ENCODE data around the gene BLOC1S1. TPM values are rescaled to one million over a fixed set of nuclear protein-coding genes. Genes with fewer than 3 reads are reported as not detected.

Gene BLOC1S1
- polyA plus RNA-seq, 10 donors, result 80.9 to 115 (median 99.5) TPM

DNA sequence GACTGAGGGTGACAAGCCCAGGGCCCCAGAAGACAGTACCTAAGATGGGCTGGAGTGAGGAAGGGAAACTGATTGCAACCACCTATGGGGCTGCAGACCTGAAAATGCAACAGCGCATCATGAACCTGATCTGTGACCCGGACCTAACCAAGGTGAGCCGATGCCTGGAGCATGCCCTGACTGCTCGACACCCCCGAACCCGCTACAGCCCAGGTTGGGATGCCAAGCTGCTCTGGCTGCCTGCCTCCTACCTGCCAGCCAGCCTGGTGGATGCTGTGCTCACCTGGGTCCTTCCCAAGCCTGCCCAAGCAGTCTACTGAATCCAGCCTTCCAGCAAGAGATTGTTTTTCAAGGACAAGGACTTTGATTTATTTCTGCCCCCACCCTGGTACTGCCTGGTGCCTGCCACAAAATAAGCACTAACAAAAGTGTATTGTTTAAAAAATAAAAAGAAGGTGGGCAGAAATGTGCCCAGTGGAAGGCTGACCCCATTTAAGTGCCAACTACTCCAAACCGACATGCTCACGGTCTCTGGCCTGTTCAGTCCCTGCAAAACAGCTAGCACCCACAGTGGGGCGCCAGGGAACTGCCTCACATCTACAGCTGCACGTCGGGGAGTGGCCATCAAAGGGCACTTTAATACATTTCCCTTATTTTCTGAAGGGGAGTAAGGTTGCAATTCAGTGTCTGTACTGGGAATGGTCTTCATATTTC, 8.5 kb downstream of the BLOC1S1 start:
- DNase-seq, result peak in 1 of 3 donors; percentile 74

DNA sequence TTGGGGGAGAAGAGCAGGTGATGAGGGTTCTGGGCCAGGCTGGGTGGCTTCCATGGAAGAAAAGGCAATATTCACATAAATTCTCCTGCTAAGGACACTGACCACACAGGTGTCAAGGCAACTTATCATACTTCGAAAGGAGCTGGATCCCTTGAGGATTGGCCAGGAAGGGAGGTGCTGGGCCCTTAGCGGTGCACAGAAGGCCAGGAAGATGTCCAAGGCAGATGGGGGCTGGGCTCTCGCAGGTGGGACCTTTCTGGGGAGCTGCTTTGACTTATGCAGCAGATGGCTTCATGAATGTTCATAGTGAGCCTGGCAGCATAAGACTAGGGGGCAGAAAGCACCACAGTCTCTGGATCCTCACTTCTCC, 9.1 kb downstream of the BLOC1S1 start:
- DNase-seq, result no peak

DNA sequence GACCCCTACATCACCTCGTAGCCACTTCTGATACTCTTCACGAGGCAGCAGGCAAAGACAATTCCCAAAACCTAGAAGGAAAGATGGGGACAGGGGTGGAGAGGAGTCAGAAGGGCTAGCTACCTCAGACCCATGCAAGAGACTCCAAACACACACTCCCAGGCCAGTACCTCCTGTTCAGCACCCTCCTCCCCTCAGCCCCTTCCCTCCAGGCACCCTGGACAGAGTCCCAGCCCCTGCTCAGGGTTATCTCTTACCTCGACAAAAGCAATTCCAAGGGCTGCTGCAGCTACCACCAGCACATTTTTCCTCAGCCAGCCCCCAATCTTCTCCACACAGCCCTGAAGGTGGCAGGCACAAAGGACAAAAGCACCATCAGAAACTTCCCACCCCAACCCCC, 9.7 kb downstream of the BLOC1S1 start:
- no peak for DNase-seq

DNA sequence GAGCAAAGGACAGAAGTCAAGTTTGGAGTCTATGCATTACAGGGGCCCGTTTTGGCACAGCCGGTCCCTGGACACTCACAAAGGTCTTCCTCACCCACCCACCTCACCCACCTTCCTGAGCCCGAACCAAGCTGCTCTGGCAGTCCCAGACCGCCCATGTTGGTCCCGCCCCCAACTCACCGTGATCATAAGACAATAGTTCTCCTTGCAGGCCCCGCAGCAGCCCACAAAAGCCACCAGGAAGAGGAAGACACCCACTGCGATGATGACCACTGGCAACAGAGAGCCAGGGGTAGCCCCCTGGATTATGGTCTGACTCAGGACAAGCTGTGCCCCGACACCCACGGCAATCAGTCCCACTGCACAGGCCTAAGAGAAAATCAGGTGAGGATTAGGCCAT, 11.1 kb downstream of the BLOC1S1 start:
- DNase-seq, result no peak

DNA sequence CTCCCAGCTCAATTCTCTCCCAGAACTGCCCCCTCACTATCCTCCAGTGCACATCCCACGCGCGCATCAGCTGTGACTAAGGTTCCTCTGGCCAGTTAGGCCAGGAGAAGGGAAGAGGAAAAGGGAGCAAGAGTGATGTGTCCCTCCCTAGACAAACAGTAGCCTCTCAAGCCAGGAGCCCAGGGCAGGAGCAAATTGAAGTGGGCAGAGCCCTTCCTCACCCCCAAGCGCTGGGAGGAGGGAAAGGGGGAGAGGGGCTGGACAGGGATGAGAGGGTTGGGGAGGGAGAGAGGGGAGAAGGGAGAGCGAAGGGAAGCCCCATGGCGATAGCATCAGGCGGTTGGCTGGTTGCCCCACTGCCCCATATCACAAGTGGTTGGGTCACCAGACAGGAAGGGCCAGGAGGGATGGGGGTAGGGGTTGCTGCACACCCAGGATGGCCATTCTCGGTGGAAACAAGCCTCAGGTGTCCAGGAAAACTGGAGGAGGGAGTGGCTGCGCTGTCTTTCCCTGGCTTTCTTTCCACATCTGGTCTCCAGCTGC, 11.9 kb downstream of the BLOC1S1 start:
- peak in 1 of 3 donors; percentile 75 for DNase-seq

DNA sequence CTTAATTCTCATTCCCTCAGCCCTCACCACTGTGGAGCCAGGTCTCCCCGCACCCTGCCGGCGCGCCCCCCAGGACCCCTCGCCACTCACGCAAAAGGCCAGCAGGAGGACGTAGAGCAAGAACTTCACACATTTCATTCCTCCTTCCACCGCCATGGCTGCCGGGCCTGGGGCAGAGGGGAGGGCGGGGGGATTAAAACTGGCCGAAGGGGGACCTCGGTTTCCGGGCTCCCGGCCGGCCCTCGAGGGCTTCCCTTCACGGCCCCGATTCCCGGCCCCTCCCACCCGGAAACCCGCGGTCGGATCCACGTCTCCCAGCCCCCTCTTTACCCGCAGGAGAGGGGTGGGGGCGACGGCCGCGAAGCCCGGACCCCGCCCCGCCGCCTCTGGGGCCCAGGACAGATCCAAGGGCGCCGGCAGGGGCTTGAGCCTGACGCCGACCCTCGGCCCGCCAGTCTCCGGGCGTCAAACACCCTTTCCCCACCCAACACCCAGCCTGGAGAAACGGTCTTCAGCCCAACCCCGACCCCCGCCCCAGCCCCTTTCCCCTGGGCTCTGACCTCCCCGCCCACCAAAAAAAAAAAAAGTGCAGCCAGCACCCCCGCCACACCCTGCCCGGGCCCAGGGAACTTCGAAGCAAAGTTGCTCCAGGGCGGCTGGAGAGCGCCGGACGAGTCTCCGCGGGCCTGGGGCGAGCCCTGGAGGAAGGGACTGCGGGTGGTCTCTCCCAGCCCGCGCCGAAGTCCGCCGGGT, 12.5 kb downstream of the BLOC1S1 start:
- DNase-seq, result peak in 2 of 3 donors; percentile 89 to 93

DNA sequence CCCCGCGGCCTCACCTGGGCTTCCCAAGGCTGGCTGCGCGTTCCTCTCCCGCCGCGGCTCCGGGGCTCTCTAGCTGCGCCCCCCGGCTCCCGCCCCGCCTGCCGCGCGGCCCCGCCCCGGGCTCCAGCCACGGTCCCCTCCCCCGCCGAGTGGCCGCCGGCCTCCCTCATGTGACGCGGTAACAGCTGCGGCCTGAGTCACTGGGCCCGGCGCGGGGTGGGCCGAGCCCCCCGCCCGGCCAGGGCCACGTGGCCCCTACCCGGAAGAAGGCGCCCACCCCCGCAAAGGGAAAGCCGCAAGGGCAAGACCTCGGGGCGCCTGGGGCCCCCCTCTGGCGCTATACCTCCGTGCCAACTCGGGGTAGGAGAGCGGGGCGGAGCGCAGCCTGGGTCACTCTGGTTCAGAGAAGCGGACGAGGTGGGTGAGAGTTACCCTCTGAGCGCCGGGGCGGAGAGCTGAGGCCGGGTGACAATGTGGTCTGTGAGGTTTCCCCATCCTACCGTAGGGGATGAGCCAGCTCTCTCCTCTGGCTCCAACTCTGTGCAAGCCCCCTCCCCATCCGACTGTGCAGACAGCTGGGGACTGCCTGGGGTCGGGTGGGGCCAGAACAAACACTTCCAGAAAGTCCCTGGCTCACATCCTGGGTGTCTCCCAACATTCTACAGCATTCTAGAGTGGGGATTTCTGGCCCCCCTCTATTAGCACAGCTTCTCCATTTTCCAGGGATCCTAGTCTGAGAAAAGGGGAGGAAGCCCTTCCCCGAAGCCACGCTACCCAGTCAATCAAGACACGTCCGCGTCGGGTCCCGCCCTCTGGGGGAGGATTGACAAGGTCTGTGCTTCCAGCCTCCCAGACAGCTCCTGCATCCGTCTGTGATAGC, 13.3 kb downstream of the BLOC1S1 start, which contains the start of gene CD63:
CD63 (minus strand) TSS at position 71 of the 880 bp plus-strand sequence. CDS start 668 bp downstream, outside the sequence.
- peak; percentile 94 to 97 (median 97) for DNase-seq

DNA sequence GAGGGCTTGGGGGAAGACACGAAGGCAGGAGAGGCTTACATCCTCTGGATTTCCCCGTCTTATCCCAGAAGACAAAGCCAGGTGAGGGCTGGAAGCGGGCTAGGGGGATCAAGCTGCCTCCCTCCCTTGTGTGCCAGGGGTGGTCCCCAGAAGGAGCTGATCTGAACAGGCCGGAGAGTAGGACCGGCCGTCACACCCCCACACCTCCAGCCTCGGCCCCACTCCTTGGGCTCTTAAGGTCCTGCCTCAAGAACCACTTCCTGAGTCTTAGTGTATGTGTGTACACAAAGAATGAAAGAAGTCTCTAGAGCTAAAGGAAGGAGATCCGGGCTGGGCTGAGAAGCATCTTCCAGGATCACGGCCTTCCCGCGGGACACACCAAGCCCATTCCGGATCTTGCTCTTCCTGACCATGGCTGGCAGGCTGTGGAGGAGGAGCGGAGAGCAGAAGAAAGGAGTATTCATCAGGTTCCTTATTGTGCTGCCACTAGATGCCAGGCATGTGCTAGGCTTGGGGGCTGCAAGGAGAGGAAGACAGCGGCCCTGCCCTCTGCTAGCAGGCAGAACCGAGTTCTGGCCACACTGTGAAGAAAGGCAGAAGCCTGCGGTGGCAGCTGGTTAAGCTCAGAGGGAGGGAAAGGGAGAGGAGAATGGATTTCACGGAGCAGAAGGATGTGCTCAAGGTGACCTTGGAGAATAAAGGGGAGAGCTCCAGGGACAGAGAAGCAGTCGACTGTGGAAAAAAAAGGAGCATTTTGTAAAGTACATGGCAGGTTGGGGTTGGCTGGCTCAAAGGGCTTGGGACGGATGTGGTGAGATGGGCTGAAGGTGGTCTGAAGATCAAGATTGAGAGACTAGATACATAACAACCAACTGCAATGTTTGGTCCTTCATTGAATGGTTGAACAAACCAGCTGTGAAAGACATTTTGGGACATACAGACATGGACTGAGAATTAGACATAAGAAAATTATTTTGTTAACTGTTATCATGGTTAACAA, 14.3 kb downstream of the BLOC1S1 start:
- no peak for DNase-seq

DNA sequence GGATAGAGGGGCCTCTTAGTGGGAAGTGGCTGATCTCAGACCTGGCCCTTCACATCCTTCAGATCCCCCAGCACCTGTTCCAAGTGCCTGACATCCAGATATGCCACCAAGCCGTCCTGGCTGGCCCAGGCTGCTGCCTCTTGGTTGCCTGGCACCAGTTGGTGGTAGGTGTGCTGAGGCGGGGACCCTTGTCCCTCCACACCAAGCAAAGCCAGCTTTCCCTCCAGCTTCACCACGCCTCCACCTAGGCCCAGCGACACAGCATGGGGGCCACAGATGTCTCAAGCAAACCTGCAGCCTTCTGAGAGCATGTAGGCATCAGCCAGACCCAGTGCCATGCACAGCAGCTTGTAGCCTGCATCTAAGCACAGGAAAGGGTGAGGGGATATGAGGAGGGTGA, 16.4 kb downstream of the BLOC1S1 start:
- no peak for DNase-seq

DNA sequence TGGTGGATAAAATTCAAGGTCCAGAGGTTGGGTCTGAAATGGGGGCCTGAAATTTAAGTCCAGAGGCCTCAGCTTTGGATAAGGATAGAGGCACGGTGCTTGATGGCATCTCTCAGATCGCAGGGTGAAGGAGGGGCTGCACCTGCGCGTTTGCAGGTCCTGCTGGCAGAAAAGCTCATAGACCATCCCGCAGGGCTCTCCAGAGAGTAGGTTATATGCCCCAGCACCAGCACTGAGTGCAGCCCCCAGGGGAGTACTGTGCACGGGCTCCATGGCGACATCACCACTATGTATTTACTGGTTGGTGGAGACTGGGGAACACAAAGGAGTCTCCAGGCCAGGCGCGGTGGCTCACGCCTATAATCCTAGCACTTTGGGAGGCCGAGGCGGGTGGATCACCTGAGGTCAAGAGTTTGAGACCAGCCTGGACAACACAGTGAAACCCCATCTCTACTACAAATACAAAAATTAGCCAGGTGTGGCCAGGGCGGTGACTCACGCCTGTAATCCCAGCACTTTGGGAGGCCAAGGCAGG, 17.2 kb downstream of the BLOC1S1 start:
- DNase-seq, result no peak

DNA sequence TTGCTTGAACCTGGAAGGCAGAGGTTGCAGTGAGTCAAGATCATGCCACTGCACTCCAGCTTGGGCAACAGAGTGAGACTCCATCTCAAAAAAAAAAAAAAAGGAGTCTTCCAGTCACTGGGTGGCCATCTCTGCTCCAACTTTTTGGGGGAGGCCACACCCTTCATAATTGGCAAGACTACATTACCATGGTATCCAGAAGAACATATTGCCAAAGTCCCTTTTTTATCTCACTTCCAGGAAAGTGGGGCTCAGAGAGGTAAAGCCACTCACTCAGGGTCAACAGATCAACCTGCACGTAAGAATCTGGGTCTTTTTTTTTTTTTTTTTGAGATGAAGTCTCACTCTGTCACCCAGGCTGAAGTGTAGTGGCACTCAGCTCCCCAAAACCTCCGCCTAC, 18.0 kb downstream of the BLOC1S1 start:
- no peak for DNase-seq

DNA sequence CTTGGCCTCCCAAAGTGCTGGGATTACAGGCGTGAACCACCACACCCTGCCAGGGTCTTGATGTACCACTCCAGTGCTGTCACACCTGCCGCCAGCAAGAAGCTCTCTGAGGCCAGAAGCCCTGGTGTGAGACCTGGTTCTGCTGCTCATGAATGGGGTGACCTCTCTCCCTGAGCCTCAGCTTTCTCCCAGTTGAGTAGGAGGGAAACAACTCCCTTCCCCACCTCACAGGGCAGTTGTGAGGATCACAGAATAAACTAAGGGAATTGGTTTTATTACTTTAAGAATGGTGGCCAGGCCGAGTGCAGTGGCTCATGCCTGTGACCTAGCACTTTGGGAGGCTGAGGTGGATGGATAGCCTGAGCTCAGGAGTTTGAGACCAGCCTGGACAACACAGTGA, 18.7 kb downstream of the BLOC1S1 start:
- DNase-seq, result no peak

DNA sequence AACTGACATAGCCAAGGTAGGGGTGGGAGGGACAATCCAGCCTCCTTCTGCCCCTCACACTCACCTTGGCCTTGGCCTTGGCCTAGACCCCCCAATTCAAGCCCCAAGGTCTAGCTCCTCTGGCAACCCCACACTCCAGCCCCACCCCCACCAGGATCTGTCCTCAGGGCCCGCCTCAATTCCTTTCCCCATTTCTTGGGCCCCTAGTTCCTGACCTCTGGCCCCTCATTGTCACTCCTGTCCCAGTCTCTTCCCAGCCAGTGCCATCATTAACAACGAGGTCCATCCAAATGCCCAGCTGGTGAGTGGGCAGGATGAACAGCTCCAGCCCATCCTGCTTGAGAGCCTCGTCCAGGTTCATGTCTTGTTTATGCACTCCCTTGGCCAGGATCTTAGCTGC, 20.2 kb downstream of the BLOC1S1 start:
- DNase-seq, result no peak

DNA sequence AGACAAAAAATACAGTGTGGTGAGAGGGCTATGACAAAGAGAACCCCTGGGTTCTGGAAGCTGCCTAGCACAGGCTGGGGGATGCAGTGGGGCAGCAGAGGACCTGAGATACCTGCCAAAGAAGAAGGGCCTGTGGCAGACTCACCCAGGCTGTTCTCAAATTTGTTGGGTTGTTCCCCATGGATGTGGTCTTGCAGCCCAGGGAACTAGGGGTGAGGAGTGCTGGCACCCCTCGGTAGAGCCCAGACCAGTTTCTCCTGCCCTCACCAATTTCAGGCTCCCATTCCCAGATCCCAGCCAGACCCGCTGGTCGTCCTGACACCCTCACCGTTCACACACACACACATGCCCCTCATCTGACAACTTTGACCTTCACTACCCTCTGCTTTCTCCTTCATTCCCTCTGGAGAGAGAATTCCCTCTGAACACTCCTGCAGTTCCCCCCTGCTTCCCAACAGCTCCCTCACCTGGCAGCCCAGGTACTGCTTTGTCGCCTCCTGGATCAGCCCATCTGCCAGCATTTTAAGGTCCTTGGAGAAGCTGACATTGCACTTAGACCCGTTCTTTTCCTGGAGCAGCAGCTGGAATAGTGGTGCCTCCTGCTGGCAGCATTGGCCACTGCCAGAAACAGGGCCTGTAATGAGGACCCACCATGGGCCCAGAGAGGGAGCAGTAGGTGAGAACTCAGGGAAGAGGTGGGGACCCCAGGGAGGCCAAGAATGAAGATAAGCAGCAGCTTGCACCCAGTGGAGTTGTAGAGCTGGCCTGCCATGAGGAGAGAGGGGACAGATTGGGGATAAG, 21.1 kb downstream of the BLOC1S1 start:
- peak in 1 of 3 donors; percentile 74 for DNase-seq

DNA sequence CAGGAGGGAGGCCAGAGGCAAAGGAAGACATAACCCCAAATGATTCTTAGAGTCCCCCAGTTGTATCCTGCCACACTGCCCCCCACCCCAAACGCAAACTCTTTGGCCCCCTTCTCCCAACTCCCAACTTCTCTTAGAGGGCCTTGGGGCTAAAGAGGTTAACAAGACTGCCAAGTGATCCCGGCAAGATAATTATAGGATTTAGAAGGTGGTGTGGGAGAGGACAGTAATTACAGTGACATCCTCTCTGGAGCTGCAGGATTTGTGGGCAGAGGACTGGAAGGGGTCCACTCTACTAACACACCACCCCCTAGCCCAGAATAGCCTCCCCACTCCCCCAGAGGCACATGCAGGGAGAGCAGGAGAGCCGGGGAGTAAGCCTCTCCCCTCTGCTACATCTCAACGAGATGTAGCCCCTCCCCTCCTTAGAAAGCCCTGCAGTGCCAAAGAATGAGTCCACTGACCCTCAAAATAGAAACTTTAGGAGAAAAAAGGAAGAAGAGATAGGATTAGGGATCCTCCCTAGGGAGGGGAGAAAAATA, 21.8 kb downstream of the BLOC1S1 start:
- no peak for DNase-seq

DNA sequence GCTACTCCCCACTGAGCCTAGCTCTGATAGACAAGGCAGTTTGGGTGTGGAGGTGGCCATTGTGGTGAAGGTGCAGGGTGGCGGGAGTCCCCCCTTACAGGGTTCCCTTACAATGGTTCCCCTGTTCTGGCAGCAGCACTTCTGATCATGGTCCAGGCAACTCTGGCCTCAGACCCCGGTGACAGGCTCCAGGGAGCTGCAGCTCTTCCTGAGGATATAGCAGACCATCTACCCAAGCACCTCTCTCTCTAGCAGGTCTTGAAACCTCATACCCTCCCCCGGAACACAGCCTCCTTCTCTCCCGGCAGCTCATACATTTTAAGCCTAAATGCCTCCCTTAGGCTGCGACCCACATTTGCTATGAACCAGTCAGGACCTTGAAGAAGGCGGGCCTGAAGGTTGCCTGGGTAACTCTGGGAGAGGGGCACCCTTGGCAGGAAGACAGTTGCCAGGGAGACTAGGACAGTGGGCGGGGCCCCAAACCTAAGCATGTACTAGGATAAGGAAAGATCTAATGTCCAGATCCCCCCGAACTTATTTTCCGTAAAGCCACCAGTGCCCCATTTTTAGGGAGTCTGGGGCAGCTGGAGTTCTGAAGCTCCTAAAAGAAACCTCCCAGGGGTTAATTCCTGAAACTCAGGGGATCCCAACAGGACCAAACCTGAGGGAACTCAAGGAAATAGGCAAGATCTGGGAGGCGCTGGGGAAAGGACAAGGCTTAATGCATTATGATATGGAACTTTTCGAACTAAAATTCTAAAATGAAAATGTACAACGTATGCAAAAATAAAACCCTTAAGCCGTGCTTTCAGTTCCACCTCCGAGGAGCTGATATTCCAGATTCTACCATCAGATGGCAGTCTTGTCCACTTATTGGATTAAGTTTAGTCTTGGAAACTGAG, 22.5 kb downstream of the BLOC1S1 start:
- DNase-seq, result peak; percentile 90 to 95 (median 94)

DNA sequence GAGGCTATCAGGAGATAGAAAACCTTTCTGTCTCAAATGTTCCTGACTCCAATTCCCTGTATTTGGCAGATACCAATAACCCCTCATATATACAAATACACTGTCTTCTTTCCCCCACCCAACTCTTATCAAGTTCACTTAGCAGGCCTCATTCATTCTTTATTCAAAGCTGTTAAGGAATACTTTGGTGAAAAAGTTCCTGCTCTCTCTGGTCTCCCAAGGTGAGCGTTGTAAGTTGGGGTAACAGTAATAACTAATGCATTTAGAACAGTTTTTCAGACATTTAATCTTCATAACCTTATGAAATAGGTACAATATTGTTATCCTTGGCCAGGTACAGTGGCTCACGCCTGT, 23.2 kb downstream of the BLOC1S1 start:
- DNase-seq, result no peak
